ENCODE measurements around the gene APPBP2.

DNA sequence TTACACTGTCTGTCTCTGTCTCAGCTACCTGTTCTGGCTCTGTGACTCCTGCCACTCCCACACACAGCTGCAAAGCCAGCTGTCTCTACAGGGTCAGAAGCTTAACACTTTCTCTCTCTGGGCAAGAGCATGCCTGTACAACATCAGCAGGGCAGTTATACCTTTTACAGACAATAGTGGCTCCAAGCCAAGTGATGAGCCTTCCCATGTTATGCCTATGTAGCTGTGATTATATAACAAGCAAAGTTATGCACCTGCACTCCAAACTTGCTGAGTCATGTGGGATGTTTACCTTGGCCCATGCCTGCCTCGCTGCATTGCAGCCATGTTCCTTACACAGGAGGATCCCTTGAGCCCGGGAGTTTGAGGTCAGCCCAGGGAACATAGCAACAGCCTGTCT, 31.8 kb upstream of the APPBP2 start:
- TF ChIP-seq EP300 (IDR thresholded peaks at IDR 0.05) (no peak), POLR2A (IDR thresholded peaks at IDR 0.05) (no peak), POLR2AphosphoS5 (IDR thresholded peaks at IDR 0.05) (no peak)
- TF ChIP-seq, protein P1, sequence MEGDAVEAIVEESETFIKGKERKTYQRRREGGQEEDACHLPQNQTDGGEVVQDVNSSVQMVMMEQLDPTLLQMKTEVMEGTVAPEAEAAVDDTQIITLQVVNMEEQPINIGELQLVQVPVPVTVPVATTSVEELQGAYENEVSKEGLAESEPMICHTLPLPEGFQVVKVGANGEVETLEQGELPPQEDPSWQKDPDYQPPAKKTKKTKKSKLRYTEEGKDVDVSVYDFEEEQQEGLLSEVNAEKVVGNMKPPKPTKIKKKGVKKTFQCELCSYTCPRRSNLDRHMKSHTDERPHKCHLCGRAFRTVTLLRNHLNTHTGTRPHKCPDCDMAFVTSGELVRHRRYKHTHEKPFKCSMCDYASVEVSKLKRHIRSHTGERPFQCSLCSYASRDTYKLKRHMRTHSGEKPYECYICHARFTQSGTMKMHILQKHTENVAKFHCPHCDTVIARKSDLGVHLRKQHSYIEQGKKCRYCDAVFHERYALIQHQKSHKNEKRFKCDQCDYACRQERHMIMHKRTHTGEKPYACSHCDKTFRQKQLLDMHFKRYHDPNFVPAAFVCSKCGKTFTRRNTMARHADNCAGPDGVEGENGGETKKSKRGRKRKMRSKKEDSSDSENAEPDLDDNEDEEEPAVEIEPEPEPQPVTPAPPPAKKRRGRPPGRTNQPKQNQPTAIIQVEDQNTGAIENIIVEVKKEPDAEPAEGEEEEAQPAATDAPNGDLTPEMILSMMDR (IDR thresholded peaks at IDR 0.05), result no peak
